Neural cell (in vitro differentiated cells): Measurements from ENCODE around the gene PARP1.

Source experiments
- CTCF ChIP-seq: fragments of 450-650 bp; IDR thresholded peaks from 2 replicates; pipeline ENCODE4 v1.5.1; 2014; ENCODE audit warnings: antibody characterized with exemption, mild to moderate bottlenecking, moderate library complexity; ENCODE audit not compliant: poor library complexity, severe bottlenecking
- EP300 ChIP-seq: fragments of 450-650 bp; conservative IDR thresholded peaks from 2 replicates; pipeline ENCODE4 v1.6.1; 2014; ENCODE audit warnings: antibody characterized with exemption, mild to moderate bottlenecking, moderate library complexity; ENCODE audit not compliant: poor library complexity, severe bottlenecking
- MXI1 ChIP-seq: fragments of 450-650 bp; conservative IDR thresholded peaks from 2 replicates; pipeline ENCODE4 v1.6.1; 2014; ENCODE audit warnings: antibody characterized with exemption, mild to moderate bottlenecking; ENCODE audit not compliant: poor library complexity, severe bottlenecking

GRCh38 chr1:226402739-226403165 lies 5.1 kb downstream of the PARP1 start:
- TF ChIP-seq CTCF (no peak), MXI1 (no peak), EP300 (no peak)
